GM19099 (cell line): ENCODE data around the gene FHAD1.

Experiments
- POLR2A ChIP-seq: IDR thresholded peaks from 3 replicates; pipeline ENCODE4 v1.6.1; 2011; ENCODE audit warnings: low read depth; ENCODE audit not compliant: insufficient read length; ENCODE audit errors: extremely low read depth

Gene FHAD1

GRCh38 chr1:15212216-15212953, 34.6 kb upstream of the FHAD1 start:
- no peak for TF ChIP-seq POLR2A

- no peak for TF ChIP-seq POLR2A
These were observed 34.1 kb upstream of the FHAD1 start for GRCh38 chr1:15212954-15213291.

DNA sequence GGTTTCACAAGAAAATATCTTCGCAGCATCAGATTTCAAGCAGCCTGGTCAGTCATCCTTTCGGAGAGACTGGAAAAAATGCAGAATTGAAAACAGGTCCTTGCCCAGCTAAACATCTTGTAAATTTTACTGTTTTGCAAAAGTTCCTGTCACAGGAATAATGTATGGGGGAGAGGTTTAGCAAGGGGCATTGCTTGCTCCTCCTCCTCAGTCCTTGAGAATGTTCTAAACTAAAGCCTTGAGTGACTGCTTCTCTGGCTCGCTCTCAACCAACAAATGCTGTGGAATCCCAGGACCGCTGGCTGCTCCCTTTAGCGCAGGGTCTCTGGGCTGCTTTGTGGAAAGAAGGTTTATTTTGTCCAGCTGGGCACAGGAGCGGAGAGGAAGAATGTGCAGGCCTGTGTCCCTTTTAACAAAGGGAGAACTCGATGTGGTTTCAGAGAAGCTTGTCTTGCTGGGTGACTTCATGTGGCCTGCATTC, 33.6 kb upstream of the FHAD1 start:
- TF ChIP-seq POLR2A, result no peak

DNA sequence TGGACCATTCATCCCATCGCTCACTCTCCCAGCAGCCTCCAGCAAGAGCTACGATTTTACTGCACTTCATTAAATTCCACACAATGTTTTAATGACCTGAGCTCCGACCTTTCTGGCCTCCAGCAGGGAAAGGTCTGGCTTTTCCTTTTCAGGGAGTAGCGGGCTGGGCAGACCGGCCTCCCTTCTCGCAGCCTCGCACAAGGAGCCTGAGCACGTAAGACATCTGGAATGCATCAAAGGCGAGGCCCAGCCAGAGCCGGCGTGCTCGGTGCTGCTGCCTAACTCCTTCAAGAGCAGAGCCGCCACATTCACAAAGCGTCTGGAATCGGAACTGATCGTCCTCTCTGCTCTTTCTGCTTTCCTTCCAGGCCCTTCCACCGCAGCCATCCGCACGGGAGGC, 32.5 kb upstream of the FHAD1 start:
- no peak for TF ChIP-seq POLR2A

- TF ChIP-seq POLR2A, result no peak
These were observed 31.9 kb upstream of the FHAD1 start for GRCh38 chr1:15215116-15215515.

GRCh38 chr1:15217654-15218053, 29.4 kb upstream of the FHAD1 start:
- TF ChIP-seq POLR2A, result no peak

DNA sequence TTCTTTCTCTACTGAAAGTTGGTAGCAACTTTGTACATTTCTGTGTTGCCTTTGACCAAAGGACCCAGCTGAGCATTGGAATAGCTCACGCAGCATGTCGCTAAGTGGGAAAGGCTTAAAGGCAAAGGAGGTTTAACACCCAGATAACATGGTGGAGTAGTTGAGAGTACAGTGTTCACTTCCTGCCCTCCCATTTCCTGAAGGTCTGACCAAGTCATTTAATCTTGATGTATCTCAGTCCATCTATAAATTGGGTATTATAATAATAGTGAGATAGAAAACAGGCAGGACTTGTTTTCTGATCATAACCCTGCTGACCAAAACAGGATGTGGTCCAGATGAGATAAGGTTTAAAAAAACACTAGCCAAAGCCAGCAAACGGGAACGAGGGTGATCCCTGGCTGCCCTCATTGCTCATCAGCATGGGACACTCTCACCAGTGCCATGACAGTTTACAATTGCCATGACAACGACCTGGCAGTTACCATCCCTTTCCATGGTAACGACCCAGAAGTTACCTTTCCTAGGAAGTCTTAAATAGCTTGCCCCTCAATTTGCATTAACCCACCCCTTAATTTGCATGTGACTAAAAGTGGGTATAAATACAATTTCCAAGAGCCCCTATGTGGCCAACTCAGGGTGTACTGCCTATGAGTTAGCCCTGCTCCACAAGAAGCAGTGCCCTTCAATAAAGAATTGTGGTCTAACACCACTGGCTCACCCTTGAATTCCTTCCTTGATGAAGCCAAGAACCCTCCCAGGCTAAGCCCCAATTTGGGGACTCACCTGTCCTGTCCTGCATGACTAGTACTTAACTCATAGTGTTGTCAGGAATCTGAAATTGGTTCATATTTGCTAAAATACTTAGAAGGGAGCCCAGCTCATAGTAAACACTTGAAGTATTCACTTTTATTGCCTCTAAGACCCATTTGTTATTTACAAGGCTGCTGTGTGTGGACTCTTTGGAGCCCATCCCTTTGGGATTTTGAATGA, 28.4 kb upstream of the FHAD1 start:
- no peak for TF ChIP-seq POLR2A

- no peak for TF ChIP-seq POLR2A
These were observed 27.6 kb upstream of the FHAD1 start for GRCh38 chr1:15219280-15220023.

DNA sequence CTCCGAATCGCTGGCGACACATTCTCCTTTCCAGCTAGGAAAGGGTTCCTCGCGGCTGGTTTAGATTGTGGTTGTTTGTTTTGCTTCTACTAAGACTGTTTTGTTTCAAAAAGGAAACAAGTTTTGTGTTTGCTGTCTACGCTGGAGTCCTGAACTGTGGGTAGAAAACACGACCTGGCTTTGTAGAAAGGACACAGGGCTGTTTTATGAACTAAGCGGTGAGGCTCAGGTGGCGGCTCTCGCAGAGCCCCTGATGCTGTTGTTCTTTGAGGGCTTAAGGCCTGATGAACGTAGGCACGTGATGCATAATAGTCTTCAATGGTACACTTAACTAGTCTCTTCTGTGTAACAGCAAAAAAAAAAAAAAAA, 27.0 kb upstream of the FHAD1 start:
- TF ChIP-seq POLR2A, result no peak

DNA sequence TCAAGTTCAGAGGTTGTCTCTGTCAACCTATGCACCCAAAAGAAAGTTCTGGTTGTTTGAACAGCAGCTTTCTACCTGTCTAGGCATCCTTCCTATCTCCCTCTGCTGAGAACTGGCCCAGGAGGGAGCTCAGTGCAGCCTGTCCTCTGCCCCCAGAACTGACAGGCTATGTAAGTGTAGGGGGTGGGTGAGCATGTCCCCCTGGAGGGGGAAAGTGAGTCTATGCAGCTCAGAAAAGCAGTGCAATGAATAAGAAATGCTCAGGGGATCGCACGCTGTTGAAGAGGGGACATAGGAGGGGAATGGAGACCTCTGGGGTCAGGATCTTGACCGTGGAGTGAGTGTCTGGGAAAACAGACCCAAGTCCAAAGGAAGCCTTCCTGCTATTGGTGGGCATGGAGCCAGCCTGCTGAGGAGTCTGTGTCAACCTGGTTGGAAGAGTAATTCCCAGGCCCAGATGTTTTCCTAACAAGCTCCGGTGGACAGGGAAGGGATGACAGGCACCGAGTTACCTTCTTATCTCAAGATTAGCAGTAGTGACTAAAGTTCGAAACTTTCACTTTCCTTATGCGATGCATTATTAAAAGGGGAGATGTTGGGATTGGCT, 26.1 kb upstream of the FHAD1 start:
- no peak for TF ChIP-seq POLR2A

DNA sequence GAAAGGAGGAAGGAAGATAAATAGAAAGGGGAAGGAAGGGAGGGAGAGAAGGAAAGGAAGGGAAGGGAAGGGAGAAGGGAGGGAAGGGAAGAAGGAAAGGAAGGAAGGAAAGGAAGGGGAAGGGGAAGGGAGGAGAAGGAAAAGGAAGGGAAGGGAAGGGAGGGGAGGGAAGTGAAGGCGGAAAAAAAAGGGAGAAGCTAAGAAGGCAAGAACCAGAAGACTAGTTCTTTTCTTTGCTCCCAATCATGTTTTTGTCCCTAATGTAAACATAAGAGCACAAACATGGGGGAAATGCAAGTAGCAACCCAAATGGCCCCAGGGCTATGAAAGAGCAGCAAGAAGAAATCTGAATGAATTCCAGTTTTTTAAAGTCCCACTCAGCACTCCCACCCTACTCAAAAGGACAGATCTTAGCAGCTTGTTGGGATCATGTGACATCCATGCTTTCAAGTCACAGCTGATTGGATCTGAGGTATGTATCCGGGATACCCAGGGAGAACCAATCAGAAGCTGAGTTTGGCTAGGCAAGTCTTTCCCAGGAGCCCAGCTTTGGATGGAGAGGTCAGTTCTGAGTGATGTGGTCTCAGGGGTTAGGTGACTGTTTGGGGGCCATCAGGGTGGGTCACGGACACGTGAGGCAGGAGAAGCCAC, 24.2 kb upstream of the FHAD1 start:
- TF ChIP-seq POLR2A, result no peak

- no peak for TF ChIP-seq POLR2A
These were observed 22.7 kb upstream of the FHAD1 start for GRCh38 chr1:15224259-15224869.

DNA sequence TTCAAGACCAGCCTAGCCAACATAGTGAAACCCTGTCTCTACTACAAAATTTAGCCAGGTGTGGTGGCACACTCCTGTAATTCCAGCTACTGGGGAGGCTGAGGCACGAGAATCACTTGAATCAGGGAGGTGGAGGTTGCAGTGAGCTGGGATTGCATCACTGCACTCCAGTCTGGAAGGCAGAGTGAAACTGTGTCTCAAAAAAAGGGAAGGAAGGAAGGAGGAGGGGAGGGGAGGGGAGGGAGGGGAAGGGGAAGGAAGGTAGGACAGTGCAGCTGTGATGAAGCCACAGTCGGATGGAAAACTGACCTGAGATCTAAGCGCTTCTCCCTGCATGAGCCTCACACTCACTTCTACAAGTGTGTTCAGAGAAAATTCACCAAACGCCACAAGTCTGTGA, 22.0 kb upstream of the FHAD1 start:
- no peak for TF ChIP-seq POLR2A

- no peak for TF ChIP-seq POLR2A
These were observed 21.6 kb upstream of the FHAD1 start for GRCh38 chr1:15225461-15225860.
